ENCODE results near the gene SBK1.

GRCh38 chr16:28291651-28292626 lies at the start of gene SBK1:
- TF ChIP-seq CTCF (IDR thresholded peaks at IDR 0.05): no peak
- TF ChIP-seq POLR2A (IDR thresholded peaks at IDR 0.05): no peak
